Measurements from ENCODE around the gene SLC23A3.
A peak's percentile ranks its signal among the peaks of the same experiment; 100 is the strongest.

Gene SLC23A3, protein sequence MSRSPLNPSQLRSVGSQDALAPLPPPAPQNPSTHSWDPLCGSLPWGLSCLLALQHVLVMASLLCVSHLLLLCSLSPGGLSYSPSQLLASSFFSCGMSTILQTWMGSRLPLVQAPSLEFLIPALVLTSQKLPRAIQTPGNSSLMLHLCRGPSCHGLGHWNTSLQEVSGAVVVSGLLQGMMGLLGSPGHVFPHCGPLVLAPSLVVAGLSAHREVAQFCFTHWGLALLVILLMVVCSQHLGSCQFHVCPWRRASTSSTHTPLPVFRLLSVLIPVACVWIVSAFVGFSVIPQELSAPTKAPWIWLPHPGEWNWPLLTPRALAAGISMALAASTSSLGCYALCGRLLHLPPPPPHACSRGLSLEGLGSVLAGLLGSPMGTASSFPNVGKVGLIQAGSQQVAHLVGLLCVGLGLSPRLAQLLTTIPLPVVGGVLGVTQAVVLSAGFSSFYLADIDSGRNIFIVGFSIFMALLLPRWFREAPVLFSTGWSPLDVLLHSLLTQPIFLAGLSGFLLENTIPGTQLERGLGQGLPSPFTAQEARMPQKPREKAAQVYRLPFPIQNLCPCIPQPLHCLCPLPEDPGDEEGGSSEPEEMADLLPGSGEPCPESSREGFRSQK

DNA sequence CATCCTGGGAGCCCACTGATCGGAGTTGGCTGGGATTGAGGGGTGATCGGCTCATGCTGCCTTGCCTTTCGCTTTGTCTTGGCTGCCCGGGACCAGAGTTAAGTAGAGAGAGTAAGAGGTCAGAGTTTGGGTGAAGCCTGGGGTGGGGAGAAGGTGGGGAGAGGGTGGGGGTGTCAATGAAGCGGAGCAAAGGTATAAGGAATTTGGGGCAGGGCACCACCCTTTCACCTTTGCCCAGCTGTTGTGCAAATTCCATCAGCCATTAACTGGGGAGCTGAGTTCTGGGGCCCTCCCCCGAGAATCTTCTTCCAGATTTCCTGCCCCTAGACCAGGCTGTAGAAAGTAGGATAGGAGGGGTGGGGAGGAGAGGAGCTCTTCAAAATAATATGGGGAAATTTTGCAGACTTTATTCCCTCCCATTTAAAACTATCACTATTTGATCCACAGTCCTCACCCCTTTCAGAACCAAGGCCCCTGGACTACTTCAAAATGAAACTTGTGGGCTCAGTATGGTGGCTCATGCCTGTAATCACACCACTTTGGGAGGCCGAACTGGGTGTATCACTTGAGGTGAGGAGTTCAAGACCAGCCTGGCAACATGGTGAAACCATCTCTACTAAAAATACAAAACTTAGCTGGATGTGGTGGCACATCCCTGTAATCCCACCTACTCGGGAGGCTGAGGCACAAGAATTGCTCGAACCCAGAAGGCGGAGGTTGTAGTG, at the start of gene SLC23A3:
SLC23A3 (minus strand) TSS at position 100 of the 725 bp plus-strand sequence; CDS start at position 55, 45 bp downstream.
- DNase-seq (ENCODE audit: low spot score): no peak

DNA sequence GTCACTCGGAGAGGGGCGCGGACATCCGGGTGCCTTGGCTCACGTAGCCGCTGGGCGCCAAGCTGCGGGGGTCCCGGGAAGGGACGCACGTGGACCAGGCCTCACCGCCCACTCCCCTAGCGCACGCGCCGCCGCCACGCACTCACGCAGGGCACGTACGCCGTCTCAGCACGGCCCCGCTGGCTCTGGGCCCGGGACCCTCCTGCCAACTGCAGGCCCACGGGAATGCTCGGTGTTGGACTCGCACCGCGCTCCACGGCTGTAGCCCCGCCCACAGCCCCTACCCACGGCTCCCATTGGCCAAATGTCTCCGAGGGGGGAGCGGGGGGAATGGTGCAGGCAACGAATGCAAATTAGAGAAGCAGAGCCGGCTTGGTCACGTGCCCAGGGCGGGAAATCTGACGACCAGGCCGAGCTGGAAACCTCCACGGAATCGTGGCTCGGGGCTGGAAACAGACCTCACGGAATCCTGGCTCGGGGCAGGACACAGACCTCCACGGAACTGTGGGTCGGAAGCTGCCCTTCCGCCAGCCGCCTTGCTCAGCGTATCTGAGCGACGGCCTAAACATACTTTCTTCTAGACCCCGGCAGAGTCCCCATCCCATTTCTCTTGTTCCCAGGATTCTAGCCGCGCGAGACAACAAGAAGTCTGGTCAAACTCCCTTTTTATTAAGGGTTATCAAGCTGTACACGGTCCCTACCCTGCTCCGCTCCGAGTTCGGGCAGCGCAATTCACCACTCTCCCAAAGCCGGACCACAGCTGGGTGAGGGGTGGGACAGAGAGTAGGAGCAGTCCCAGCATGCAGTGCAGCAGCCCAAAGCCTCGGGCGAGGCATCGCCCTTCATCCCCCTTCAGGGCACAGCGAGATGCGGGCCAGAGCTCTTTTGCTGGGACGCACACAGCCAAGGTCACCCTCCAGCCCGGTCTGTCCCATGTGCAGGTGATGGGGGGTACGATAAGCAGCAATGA, 49.2 kb upstream of the SLC23A3 start, which contains the start of gene ABCB6:
ABCB6 (minus strand) TSS at position 227 of the 970 bp plus-strand sequence. CDS start 285 bp downstream, outside the sequence.
- DNase-seq (ENCODE audit: low spot score): peak; percentile 93

DNA sequence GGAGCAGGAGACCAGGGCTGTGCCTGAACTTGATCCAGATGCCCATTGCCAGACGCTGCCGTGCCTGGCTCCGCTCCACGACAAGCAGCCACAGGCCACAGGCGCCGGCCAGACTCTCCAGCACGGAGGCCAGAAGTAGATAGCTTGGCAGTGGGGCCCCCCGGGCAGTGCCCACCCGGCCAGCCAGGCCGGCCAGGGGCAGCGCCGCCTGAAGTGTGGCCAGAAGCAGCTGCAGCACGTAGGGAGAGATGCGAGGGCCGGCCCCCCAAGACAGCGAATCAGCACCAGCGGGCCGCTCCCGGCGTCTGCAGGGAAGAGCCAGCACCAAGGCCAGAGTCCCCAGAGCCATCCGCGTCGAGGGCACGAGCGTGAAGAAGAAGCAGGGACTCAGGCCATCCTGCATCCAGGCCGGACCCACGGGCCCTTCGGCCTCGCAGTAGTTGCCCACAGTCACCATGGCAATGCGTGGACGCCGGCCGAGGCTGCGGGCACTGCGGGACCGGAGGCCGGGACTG, 48.4 kb upstream of the SLC23A3 start:
- no peak for DNase-seq (ENCODE audit: low spot score)

DNA sequence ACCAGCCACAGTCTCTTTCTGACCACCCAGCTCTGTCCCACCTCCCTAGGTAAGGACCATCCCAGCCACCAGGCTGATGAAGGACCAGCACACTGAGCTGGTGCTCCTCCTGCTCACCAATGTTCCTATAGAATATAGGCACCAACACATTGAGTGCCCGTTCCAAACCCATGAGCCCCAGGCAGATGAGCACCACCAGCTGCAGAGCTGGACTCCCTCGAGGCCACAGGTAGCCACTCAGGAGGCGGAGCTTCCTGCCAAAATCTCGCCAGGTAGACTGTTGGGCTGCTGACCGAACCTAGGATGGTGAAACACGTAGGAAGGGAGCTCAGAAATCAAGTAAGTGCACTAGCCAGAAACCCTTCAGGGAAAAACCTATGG, 46.7 kb upstream of the SLC23A3 start:
- DNase-seq (ENCODE audit: low spot score): no peak

DNA sequence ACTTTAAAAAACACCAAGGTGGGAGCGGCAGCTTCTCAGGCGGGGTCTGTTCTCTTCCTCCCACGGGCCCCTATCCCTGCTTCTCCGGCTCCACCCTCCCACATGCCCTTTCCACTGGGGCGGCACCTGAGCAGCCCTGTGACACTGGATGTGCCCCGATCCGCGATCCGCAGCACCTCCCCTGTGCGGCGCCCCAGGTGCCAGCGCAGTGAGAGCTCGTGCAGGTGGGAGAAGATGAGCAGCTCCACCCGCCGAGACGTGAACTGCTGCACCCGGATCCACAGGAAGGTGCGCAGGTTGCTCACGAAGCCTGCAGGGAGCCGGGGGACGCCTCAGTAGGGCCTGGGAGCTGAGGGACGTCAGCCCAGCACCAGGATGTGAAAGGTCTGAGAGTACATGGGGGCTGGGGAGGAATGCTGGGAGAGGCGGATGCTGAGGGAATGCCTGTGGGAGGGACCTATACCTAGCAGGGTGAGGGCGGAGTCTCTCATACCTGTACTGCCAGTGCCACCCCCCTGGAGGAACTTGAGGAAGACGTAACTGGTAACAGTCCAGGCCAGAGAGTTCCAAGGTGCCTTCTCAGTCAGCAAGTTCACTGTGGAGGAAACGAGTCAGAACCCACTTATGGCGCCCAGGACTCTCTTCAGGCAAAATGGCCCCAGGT, 46.2 kb upstream of the SLC23A3 start:
- no peak for DNase-seq (ENCODE audit: low spot score)

DNA sequence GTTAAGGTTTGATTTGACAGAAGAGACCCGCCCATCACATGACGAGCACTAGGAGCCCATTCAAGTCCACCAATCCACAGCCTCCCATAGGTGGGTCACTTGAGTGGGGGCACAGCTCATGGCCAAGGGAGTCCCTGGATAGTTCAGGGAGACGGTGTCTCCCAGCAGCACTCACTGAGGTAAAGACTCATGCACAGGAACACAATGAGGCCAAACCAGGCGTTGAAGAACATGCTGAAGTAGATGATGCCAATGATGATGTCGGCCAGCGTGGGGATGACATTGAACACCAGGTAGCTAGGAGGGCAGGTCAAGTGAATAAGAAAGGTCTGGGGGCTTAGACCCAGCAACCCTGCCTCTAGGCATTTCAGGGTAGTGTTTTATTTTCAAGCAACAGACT, 45.0 kb upstream of the SLC23A3 start:
- DNase-seq (ENCODE audit: low spot score): no peak

DNA sequence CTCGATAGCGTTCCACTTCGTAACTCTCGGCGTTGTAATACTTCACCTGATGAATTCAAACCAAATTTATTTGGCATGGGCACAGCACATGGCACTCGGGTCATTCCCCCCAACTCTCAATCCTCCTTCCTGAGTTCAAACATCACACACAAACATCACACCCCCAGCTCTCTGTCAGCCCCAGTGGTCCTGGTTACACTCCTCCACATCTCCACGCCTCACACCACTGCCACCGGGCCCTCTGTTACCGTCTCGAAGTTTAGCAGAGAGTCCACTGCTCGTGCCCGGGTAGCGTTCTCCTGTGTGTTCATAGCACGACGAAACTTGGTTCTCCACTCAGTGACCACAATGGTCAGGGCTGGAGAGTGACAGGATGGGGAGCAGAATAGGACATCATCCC, 44.3 kb upstream of the SLC23A3 start:
- DNase-seq (ENCODE audit: low spot score): no peak

DNA sequence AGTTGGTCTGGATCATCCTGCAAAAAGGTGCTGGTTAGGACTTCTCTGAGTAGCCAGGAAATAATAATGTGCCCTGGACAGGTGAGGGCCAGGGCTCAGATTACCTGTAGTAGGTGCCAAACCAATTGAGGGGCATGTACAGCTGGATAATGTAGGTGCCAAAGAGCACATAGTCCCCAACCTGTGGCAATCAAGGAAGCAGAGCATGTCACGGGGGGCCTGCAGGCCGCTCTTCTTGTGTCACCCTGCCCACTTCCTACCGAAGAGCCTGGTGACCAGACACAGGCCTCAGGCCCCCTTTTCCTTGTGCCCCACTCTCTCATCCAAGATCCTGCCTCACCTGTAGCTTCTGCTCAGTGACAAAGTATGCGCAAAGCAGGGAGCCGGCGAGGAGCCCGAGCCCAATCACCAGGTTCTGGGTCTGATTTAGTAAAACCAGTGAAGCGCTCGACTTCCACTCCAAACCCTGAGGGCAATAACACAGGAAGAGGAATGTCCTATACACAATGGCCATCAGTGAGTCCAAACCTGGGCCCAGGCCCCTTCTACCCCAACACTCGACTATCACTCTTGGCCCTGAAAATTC, 43.8 kb upstream of the SLC23A3 start:
- DNase-seq (ENCODE audit: low spot score): no peak

DNA sequence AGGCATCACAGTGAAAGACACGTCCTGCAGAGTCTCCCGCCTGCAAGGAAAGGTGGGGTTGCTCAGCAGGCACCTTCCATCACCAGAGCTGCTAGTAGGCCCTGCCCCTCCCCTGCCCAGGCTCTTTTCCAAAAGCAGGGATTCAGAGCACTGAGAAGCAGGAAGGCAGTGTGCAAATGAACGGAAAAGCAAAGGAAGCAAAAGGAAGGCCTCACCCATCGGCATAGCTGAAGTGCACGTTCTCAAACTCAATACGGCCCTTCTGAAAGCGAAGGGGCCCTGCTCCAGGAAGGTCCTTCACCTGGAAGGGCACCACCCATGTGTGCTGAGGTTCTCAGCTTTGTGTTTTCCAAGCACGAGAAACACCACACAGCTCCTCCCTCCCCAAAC, 43.2 kb upstream of the SLC23A3 start:
- no peak for DNase-seq (ENCODE audit: low spot score)

DNA sequence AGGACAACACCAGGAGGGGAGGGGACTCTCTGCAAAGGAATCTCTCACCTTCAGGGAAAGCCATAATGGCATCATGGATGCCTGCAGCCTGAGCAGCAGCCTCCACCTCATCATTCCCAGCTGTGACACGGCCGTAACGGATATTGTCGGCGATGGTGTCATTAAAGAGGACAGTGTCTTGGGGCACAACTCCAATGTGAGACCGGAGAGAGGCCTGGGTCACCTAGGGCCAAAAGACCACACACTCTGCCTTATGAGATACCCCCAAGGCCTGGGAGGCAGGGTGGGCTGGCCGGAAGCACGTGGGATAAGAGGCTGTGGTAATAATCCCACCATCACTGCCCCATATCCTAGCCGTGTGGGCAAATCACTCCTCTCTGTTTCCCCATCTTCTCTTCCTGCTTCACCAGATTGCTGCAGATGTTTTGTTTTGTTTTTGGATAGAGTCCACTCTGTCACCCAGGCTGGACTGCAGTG, 41.1 kb upstream of the SLC23A3 start:
- no peak for DNase-seq (ENCODE audit: low spot score)

DNA sequence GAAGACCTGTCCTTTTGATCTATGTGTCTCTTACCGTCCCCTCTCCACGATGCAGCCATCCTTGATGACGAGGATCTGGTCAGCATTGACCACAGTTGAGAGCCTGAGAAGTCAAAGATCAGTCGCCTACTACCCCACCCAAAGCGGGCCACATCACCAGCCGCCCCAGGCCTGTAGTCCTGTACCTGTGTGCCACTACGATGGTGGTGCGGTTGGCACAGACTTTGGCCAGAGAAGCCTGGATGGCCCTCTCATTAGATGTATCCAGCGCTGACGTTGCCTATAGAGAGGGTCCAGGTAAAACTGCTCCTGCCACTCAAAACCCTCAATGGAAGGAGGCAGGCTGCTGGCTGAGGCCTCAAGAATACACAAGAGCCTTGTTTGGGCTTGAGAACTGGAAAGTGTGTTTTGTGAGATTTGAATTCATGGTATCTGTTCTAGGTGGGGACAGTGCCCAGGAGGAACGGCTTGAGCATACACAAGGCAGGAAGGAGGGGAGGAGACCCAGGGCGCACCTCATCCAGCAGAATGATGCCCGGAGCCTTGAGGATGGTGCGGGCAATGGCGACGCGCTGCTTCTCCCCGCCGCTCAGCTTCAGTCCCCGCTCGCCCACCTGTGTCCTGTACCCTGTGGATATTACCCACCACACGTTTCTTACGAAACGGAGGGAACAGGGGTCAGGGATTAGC, 40.5 kb upstream of the SLC23A3 start:
- no peak for DNase-seq (ENCODE audit: low spot score)

DNA sequence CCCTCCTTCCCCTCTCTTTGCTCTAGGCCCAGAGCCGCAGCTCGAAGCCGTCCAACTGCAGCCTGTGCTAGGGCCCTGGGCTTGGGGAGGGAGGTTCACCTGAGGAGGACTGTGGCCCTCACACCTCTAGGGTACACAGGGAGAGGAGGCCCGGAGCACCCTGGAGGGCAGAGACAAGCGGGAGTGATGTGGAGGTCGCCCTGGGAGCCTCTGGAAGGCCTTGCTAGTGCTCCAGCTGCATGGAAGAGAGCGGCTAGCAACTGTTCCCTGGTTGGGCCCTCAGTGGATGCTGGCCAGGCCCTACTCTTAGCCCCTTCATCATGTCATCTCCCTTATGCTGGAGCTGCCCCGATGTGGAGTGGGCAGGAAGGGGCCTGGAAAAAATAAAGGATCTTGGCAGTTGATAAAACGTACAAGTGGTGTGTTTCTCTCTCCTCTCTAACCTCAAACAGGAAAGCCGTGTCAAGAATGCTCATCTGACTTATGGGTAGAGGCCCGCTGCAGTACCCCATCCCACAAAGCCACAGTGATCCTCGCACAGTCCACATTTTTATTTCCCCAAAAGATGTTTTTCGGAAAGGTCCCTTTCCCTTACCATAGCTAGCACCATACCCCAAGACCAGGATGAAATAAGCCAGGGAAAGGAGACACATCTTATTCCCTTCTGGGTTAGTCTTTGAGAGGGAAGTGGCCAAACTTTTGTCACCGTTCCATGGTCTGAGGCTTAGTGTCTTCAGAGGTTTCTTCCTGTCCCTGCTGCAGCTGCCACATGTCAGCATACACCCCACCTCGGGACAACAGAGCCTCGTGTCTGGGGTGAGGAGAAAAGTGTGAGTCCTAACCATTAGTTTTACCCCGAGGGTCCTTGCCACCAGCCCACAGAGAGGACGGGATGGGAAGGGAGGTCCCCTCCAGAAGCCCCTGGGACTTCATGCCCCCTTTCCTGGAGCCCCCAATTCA, 39.7 kb upstream of the SLC23A3 start:
- DNase-seq (ENCODE audit: low spot score): no peak

DNA sequence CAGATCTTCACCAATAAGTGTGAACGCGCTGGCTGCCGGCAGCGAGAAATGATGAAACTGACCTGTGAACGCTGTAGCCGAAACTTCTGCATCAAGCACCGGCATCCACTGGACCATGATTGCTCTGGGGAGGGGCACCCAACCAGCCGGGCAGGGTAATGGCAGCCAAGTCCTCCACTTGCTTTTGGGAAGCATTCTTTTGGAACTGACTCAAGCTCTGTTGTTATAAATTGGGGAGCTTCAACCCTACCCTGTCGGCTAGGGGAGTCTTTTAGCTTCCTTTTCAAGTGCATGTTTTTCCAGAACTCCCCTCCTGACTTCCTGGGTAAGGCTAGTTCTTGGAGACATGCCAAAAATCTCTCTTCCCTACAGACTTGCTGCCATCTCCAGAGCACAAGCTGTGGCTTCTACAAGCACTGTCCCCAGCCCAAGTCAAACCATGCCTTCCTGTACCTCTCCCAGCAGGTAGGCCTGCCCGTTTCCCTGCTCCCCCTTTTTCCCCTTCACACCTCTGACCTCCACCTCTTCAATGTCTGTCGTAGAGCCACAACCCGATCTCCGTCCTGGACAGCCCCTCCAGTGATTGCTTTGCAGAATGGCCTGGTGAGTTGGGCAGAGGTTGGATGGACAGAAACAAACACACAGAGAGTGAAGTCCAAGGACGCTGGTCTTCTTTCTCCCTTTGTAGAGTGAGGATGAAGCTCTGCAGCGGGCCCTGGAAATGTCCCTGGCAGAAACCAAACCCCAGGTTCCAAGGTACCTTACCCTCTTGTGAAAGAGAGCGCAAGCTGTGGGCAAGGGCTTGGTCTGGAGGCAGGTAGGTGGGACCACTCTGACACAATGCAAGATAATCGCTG, 38.3 kb upstream of the SLC23A3 start:
- DNase-seq (ENCODE audit: low spot score): peak; percentile 28

DNA sequence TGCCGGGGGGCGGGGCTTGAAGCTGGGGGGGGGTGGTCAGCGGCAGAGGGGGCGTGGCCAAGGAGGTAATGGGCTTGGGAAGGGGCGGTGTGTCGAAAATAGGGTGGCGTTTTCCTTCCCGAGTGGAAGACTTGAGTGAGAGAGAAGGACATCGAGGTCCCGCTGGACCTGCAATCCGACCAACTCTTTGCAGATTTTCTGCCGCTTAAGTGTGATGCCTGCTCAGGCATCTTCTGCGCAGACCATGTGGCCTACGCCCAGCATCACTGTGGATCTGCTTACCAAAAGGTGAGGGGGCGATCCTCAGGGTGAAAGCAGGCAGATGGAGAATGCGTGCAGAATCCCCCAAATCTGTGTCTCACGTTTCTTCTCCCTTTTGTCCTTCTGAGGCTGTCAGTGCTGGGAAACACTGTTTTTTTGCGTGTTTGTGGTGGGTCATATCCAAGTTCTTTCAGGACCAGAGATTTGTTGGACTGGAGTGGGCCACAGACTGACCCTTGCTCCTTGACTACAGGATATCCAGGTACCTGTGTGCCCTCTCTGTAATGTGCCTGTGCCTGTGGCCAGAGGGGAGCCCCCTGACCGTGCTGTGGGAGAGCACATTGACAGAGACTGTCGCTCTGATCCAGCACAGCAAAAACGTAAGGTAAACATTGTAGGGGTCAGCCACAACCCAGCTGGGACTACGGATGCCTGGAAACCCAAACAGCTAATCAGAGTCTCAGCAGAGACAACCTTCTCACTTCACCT, 37.5 kb upstream of the SLC23A3 start:
- peak; percentile 65 for DNase-seq (ENCODE audit: low spot score)

DNA sequence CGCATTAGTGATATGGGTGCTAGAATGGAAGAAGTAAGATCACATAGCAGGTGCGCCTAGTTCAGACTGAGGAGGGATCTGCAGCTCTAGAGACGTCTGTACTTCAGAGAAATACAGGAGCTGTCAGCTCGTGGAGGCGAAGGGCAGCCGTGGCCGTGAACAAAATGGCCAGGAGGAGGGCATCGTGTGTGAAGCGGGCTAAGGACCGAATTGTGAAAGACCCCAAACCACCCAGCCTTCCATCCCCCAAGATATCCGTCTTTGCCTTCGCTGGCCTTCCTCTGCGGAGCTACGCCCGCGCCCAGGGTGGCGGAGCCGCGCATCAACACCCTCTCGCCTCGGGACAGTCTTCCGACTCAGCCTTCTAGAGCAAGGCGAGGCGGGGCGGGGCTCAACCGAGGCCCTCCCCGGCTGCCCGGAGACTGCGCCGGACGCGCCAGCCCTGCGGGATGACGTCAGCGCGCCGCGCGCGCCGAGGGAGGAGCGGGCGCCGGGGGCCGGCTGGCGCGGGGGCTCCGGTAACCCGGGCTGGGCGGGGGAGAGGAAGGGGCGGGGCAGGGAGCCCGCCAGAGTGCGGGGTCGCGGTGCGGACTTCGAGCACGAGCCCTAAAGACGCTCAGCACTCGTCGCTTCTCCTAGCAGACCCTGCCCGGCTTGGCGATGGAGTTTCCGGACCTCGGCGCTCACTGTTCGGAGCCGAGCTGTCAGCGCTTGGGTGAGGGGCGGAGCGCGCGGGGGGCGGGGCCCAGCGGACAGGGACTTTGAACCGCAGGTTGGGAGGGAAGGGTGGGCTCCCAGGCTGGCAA, 36.7 kb upstream of the SLC23A3 start, which contains the start of gene ZFAND2B:
ZFAND2B (plus strand) TSS at position 455 of the 806 bp plus-strand sequence; CDS start at position 661, 206 bp downstream.
- DNase-seq (ENCODE audit: low spot score): peak; percentile 94

DNA sequence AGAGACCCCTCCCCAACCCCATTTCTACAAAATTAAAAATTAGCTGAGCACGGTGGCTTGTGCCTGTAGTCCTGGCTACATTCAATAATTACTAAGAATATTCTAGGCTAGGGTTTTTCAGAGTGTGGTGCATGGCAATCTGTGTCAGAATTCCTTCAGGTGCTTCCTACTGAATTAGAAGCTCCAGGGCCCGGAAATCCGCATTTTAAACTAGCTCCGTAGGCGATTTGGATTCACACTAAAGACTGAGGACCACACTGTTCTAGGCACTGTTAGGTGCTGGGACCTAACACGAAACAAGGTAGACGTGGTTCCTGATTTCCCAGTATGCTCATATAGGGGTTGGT, 36.1 kb upstream of the SLC23A3 start:
- no peak for DNase-seq (ENCODE audit: low spot score)

All from pons (tissue), 1 donor.